CD8-positive, alpha-beta memory T cell (primary cell): ENCODE data around the gene ARHGEF40. TPM values are rescaled to one million over a fixed set of nuclear protein-coding genes. Genes with fewer than 3 reads are reported as not detected.

Experiments
- polyA plus RNA-seq: library from polyadenylated mRNA; unstranded; fragments of 300-500 nt; fragmentation: Illumina TruSeq; gene quantifications from one replicate; pipeline ENCODE4 v1.2.3, GENCODE V29; 2021
- total RNA-seq, 2 experiments: library from RNA; stranded (reverse); gene quantifications; one replicate each; pipeline ENCODE4 v1.2.3, GENCODE V29; 2021

The ARHGEF40 gene
- total and polyA plus RNA-seq, 3 experiments from 2014 or later: 0.16 to 0.40 (median 0.39) TPM

Other genes with a start within 250 kb of the ARHGEF40 start
- gene RNASE3, start 178.9 kb upstream of the ARHGEF40 start, total RNA-seq: not detected
- not detected for gene RNASE3, start 178.9 kb upstream of the ARHGEF40 start, polyA plus RNA-seq
- not detected for gene RNASE2, start 114.8 kb upstream of the ARHGEF40 start, total RNA-seq
- not detected for gene RNASE2, start 114.8 kb upstream of the ARHGEF40 start, polyA plus RNA-seq
- 100 to 1,000 TPM; 102 to 107 TPM for gene METTL17, start 80.3 kb upstream of the ARHGEF40 start, total RNA-seq
- gene METTL17, start 80.3 kb upstream of the ARHGEF40 start, polyA plus RNA-seq: 43.9 TPM
- under 1 TPM in 1 of 2 experiments, not detected in 1; 0.16 TPM for gene SLC39A2, start 71.0 kb upstream of the ARHGEF40 start, total RNA-seq
- not detected for gene SLC39A2, start 71.0 kb upstream of the ARHGEF40 start, polyA plus RNA-seq
- 1 to 10 TPM; 4.8 to 5.0 TPM for gene NDRG2, start 45.2 kb upstream of the ARHGEF40 start, total RNA-seq
- 19.9 TPM for gene NDRG2, start 45.2 kb upstream of the ARHGEF40 start, polyA plus RNA-seq
- not detected for gene TPPP2, start 40.1 kb upstream of the ARHGEF40 start, total RNA-seq
- not detected for gene TPPP2, start 40.1 kb upstream of the ARHGEF40 start, polyA plus RNA-seq
- gene RNASE13, start 35.5 kb upstream of the ARHGEF40 start, total RNA-seq: not detected
- gene RNASE13, start 35.5 kb upstream of the ARHGEF40 start, polyA plus RNA-seq: not detected
- not detected for gene RNASE7, start 27.9 kb upstream of the ARHGEF40 start, total RNA-seq
- gene RNASE7, start 27.9 kb upstream of the ARHGEF40 start, polyA plus RNA-seq: not detected
- not detected for gene RNASE8, start 12.5 kb upstream of the ARHGEF40 start, total RNA-seq
- gene RNASE8, start 12.5 kb upstream of the ARHGEF40 start, polyA plus RNA-seq: not detected
- 1 to 10 TPM; 7.0 to 8.2 TPM for gene ZNF219, start 28.4 kb downstream of the ARHGEF40 start, total RNA-seq
- 1.3 TPM for gene ZNF219, start 28.4 kb downstream of the ARHGEF40 start, polyA plus RNA-seq
- gene TMEM253, start 30.8 kb downstream of the ARHGEF40 start, total RNA-seq: not detected
- gene TMEM253, start 30.8 kb downstream of the ARHGEF40 start, polyA plus RNA-seq: not detected
- not detected for gene OR5AU1, start 85.8 kb downstream of the ARHGEF40 start, total RNA-seq
- not detected for gene OR5AU1, start 85.8 kb downstream of the ARHGEF40 start, polyA plus RNA-seq
- gene HNRNPC, start 199.1 kb downstream of the ARHGEF40 start, total RNA-seq: 1,000 to 10,000 TPM; 1,158 to 1,180 TPM
- gene HNRNPC, start 199.1 kb downstream of the ARHGEF40 start, polyA plus RNA-seq: 700 TPM
- not detected for gene RPGRIP1, start 209.8 kb downstream of the ARHGEF40 start, total RNA-seq
- not detected for gene RPGRIP1, start 209.8 kb downstream of the ARHGEF40 start, polyA plus RNA-seq